ENCODE data around the gene MEDAG.

Gene MEDAG

DNA sequence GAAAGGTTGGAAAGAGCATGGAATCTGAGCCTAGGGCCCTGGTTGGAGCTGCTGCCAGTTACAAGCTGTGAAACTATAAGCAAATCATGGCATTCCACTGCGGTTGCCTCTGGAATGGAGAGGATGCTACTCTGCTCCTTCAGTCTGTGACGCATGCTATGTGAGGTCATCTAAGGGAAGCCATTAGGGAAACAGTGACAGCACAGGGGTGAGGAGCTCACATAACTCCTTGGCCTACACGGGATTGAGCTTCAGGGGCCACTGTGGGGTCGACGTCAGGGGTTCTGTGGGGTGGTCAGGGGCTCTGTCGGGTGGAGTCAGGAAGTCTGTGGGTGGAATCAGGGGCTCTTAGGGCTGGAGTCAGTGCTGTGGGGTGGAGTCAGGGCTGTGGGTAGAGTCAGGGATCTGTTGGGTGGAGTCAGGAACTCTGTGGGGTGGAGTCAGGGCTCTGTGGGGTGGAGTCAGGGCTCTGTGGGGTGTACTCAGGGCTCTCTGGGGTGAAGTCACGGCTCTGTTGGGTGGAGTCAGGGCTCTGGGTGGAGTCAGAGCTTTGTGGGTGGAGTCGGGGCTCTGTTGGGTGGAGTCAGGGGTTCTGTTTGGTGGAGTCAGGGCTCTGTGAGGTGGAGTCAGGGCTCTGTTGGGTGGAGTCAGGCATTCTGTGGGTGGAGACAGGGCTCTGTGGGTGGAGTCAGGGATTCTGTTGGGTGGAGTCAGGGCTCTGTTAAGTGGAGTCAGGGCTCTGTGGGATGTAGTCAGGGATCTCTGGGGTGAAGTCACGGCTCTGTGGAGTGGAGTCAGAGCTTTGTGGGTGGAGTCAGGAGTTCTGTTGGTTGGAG is 35.8 kb upstream of the MEDAG start:
- DNase-seq (ENCODE audit: low read depth) = peak; percentile 70
- TF ChIP-seq MAX (IDR thresholded peaks at IDR 0.05; ENCODE audit: low read depth, low read length) = no peak
- H3K4me3 ChIP-seq (ENCODE audit: low read depth, low read length) = no peak overlapping the region

DNA sequence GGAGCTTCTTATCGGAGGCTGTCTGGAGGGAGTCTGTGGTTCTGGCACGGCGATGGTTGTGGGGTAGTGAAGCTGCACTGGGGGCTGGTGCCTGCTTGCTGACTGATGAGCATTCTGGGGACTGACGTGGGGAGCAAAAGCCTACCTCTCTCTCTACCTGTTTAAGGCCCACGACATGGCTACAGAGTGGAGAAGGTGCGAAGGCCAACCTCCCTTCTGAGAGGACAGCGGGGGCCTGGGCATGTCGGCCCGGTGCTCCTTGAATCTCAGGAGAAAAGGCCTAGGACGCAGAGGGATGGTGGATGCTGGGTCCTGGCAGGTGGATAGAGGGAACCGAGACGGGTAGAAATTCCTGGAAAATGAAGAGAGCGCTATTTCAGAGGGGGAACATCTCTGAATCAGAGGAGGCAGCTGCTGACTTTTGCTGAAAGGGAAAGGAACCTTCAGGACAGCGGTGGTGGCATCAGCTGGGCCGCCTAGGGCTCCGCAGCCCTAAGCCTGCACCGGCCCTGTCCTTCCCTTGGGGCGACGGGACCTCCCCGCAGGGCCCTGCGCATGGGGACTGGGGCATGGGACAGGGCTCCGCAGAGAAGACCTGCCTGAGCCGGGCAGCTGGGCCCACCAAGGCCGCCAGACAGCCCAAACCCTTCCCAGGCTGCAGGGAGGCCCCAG is 35.0 kb upstream of the MEDAG start:
- no peak for DNase-seq (ENCODE audit: low read depth)
- TF ChIP-seq CTCF (IDR thresholded peaks at IDR 0.05; ENCODE audit: low read depth, low read length) = no peak
- no peak overlapping the region for H3K4me3 ChIP-seq (ENCODE audit: low read depth, low read length)

GRCh38 chr13:30871588-30872275 is 34.3 kb upstream of the MEDAG start:
- DNase-seq (ENCODE audit: low read depth) = no peak
- H3K4me3 ChIP-seq (ENCODE audit: low read depth, low read length) = no peak overlapping the region
- no peak for TF ChIP-seq POLR2A (IDR thresholded peaks at IDR 0.05; ENCODE audit: extremely low read depth, insufficient read length)
- TF ChIP-seq MAX (IDR thresholded peaks at IDR 0.05; ENCODE audit: low read depth, low read length) = no peak
- TF ChIP-seq MYC (IDR thresholded peaks at IDR 0.05; ENCODE audit: low read depth, low read length) = no peak
- TF ChIP-seq CTCF (IDR thresholded peaks at IDR 0.05; ENCODE audit: low read depth, low read length) = no peak

GRCh38 chr13:30872276-30872594 is 33.8 kb upstream of the MEDAG start:
- no peak overlapping the region for H3K4me3 ChIP-seq (ENCODE audit: low read depth, low read length)
- DNase-seq (ENCODE audit: low read depth) = no peak
- no peak for TF ChIP-seq CTCF (IDR thresholded peaks at IDR 0.05; ENCODE audit: low read depth, low read length)

- TF ChIP-seq POLR2A (IDR thresholded peaks at IDR 0.05; ENCODE audit: extremely low read depth, insufficient read length) (no peak), MYC (IDR thresholded peaks at IDR 0.05; ENCODE audit: low read depth, low read length) (no peak), CTCF (IDR thresholded peaks at IDR 0.05; ENCODE audit: low read depth, low read length) (no peak), MAX (IDR thresholded peaks at IDR 0.05; ENCODE audit: low read depth, low read length) (no peak)
- no peak overlapping the region for H3K4me3 ChIP-seq (ENCODE audit: low read depth, low read length)
- peak; percentile 61 for DNase-seq (ENCODE audit: low read depth)
Measured at GRCh38 chr13:30872685-30873461, 33.2 kb upstream of the MEDAG start.

DNA sequence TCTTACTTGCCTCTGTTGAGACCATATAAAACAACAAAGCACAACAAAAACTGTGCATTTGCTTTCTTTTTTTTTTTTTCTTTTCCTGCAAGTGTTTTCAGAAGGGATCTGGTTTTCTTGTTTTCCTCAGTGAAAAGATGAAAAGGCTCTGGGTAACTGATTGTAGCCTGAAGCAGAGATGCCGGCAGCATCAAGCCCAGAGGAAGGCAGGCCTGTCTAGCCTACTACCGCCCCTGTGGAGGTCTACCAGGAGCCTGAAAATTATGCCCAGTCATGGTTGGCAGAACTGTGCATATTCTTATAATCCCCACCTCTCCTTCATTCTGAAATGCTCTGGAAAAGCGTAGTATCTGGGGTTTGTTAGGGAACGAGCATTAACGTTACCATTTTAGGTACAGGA is 32.6 kb upstream of the MEDAG start:
- no peak overlapping the region for H3K4me3 ChIP-seq (ENCODE audit: low read depth, low read length)
- TF ChIP-seq MAX (IDR thresholded peaks at IDR 0.05; ENCODE audit: low read depth, low read length) = no peak
- no peak for TF ChIP-seq POLR2A (IDR thresholded peaks at IDR 0.05; ENCODE audit: extremely low read depth, insufficient read length)
- no peak for TF ChIP-seq CTCF (IDR thresholded peaks at IDR 0.05; ENCODE audit: low read depth, low read length)
- TF ChIP-seq MYC (IDR thresholded peaks at IDR 0.05; ENCODE audit: low read depth, low read length) = no peak
- DNase-seq (ENCODE audit: low read depth) = no peak
